T-cell (primary cell): Measurements from ENCODE around the gene PLCB4. TPM values are rescaled to one million over a fixed set of nuclear protein-coding genes. Genes with fewer than 3 reads are reported as not detected.
"Not testable (repeated sequence)": the region's sequence is repeated elsewhere in the genome, so short reads cannot be mapped to it uniquely, and the experiment has no call there.

Source experiments
- ATAC-seq, 4 experiments: fragments of 200-7000 bp in 3 of 4; fragments of 150-1000 bp in 1 of 4; cut with Tn5 transposase; replicated peaks in 1 of 4; 1 replicate in 3 of 4; 2 replicates in 1 of 4; pipeline ENCODE4 v1.10.0; 2021; ENCODE audit warnings: moderate library complexity in 3 of 4, mild to moderate bottlenecking in 2 of 4, moderate number of reproducible peaks in 1 of 4
- CTCF ChIA-PET, 2 donors: fragments of 300-600 bp; sonication (Branson Sonifier 250); formaldehyde crosslinking; loops; one replicate each; lab custom pipeline; 2022; ENCODE audit warnings: antibody characterized with exemption in 2 of 2; lab: Charles Lee
- POLR2A ChIA-PET, 2 donors: fragments of 300-600 bp; sonication (Branson Sonifier 250); formaldehyde crosslinking; loops; one replicate each; lab custom pipeline; 2022; ENCODE audit warnings: antibody characterized with exemption in 2 of 2; lab: Charles Lee
- DNase-seq, 35 experiments: peaks; one replicate each; pipeline versions ENCODE4 v3.0.0 to v3.0.0-alpha.2; 2013 to 2023
- H3K27ac ChIP-seq: one replicate; pipeline ENCODE4 v1.5.1; 2013; ENCODE audit warnings: low read length
- H3K27me3 ChIP-seq, 2 experiments: replicated peaks in 1 of 2; 1 replicate in 1 of 2; 2 replicates in 1 of 2; pipeline versions ENCODE4 v1.6.1 to v1.7.0; 2013; ENCODE audit warnings: low read length in 1 of 2, mixed read lengths in 1 of 2; ENCODE audit not compliant: control insufficient read depth in 2 of 2, insufficient read depth in 2 of 2; ENCODE audit errors: extremely low read depth in 1 of 2
- H3K36me3 ChIP-seq, 2 donors: 1 replicate in 1 of 2; 2 replicates in 1 of 2; pipeline versions ENCODE4 v1.6.1 to v1.7.0; 2013; ENCODE audit warnings: low read length in 1 of 2; ENCODE audit not compliant: control insufficient read depth in 2 of 2, insufficient read depth in 1 of 2; ENCODE audit errors: extremely low read depth in 1 of 2
- H3K4me1 ChIP-seq, 2 experiments: 1 replicate in 1 of 2; 2 replicates in 1 of 2; pipeline versions ENCODE4 v1.6.1 to v1.7.0; 2013; ENCODE audit warnings: low read length in 2 of 2, mixed read lengths in 1 of 2; ENCODE audit not compliant: insufficient read depth in 2 of 2, control insufficient read depth in 1 of 2; ENCODE audit errors: extremely low read depth in 1 of 2
- H3K4me3 ChIP-seq, 2 donors: 1 replicate in 1 of 2; 2 replicates in 1 of 2; pipeline versions ENCODE4 v1.5.1 to v1.7.0; 2013; ENCODE audit warnings: mild to moderate bottlenecking in 2 of 2, low read length in 1 of 2, moderate library complexity in 1 of 2; ENCODE audit not compliant: control insufficient read depth in 1 of 2; ENCODE audit errors: extremely low read depth in 1 of 2
- H3K9me3 ChIP-seq: 2 replicates; pipeline ENCODE4 v1.7.0; 2013
- H3K27ac Mint-ChIP-seq, 2 donors: one replicate each; pipeline ENCODE4 v1.8.0; 2020 to 2021; ENCODE audit warnings: mild to moderate bottlenecking in 2 of 2, mixed read lengths in 2 of 2
- H3K27me3 Mint-ChIP-seq, 2 donors: one replicate each; pipeline ENCODE4 v1.8.0; 2021 to 2022; ENCODE audit warnings: mixed read lengths in 2 of 2
- H3K36me3 Mint-ChIP-seq: one replicate; pipeline ENCODE4 v1.8.0; 2021; ENCODE audit warnings: mixed read lengths
- H3K4me1 Mint-ChIP-seq, 3 donors: one replicate each; pipeline ENCODE4 v1.8.0; 2020 to 2022; ENCODE audit warnings: mixed read lengths in 3 of 3, mild to moderate bottlenecking in 1 of 3
- H3K4me3 Mint-ChIP-seq, 3 donors: one replicate each; pipeline ENCODE4 v1.8.0; 2020 to 2022; ENCODE audit warnings: mild to moderate bottlenecking in 3 of 3, mixed read lengths in 3 of 3, moderate library complexity in 3 of 3
- H3K9me3 Mint-ChIP-seq, 3 donors: one replicate each; pipeline ENCODE4 v1.8.0; 2020 to 2022; ENCODE audit warnings: mixed read lengths in 3 of 3
- WGBS: methylation state at CpG from one replicate; pipeline ENCODE4 v1.1.5; 2013; ENCODE audit warnings: missing lambda C conversion rate; ENCODE audit not compliant: insufficient coverage; 5-methylcytosine and 5-hydroxymethylcytosine counted together
- total RNA-seq, 35 experiments: library from RNA in 6 of 35; stranded (reverse) in 6 of 35; fragments of 120-200 nt in 1 of 35; gene quantifications; one replicate each; pipeline versions ENCODE4 v1.2.1 to v1.2.4 and lab custom pipeline; 2013 to 2026

Gene PLCB4
- total RNA-seq, 5 donors from 2014 or later (not counting 1 experiment from before 2014, with no cell fraction given), result 0.06 to 0.07 TPM; not detected in 3

- DNase-seq, H3K9me3 Mint-ChIP-seq, H3K36me3 Mint-ChIP-seq, H3K9me3 ChIP-seq, CTCF ChIA-PET, H3K36me3 ChIP-seq, H3K27ac Mint-ChIP-seq, H3K4me3 Mint-ChIP-seq, H3K4me1 ChIP-seq, POLR2A ChIA-PET, H3K27me3 Mint-ChIP-seq, H3K4me1 Mint-ChIP-seq, H3K4me3 ChIP-seq, H3K27ac ChIP-seq, H3K27me3 ChIP-seq, ATAC-seq: not testable (repeated sequence)
- 99% methylated on average over 20 of the region's 61 CpGs for WGBS
Measured at GRCh38 chr20:9385345-9386310, 316.7 kb downstream of the PLCB4 start.

- WGBS, result 80% methylated on average over 2 of the region's 8 CpGs
- no peak overlapping the region for H3K4me3 Mint-ChIP-seq
- H3K27me3 ChIP-seq, result no peaks in the 10 kb centered on the region
- no peak overlapping the region for H3K27ac Mint-ChIP-seq
- no peaks in the 10 kb centered on the region for H3K9me3 ChIP-seq
- no peak overlapping the region for H3K27ac ChIP-seq
- POLR2A ChIA-PET, result no interaction called here
- CTCF ChIA-PET, result no interaction called here
- H3K4me1 ChIP-seq, result no peaks in the 10 kb centered on the region
- H3K4me3 ChIP-seq, result no peak overlapping the region
- peaks cover 0 to 3% (median 3%) of the 10 kb centered on the region in 3 donors for H3K9me3 Mint-ChIP-seq
- DNase-seq, result no peak
- H3K36me3 Mint-ChIP-seq, result no peaks in the 10 kb centered on the region
- no peaks in the 10 kb centered on the region for H3K27me3 Mint-ChIP-seq
- H3K4me1 Mint-ChIP-seq, result peaks cover 0 to 9% (median 0%) of the 10 kb centered on the region in 3 donors
- H3K36me3 ChIP-seq, result no peaks in the 10 kb centered on the region
- ATAC-seq, result no peak
Measured at GRCh38 chr20:9388160-9388812, 319.4 kb downstream of the PLCB4 start.

- Histone ChIP-seq H3K36me3 (no peaks in the 10 kb centered on the region), H3K4me3 (no peak overlapping the region), H3K4me1 (no peaks in the 10 kb centered on the region), H3K9me3 (no peaks in the 10 kb centered on the region), H3K27ac (no peak overlapping the region), H3K27me3 (no peaks in the 10 kb centered on the region)
- H3K27me3 Mint-ChIP-seq, result no peaks in the 10 kb centered on the region
- ChIA-PET POLR2A (no interaction called here), CTCF (no interaction called here)
- peaks cover 0 to 9% (median 0%) of the 10 kb centered on the region in 3 donors for H3K4me1 Mint-ChIP-seq
- no peak for DNase-seq
- no peak overlapping the region for H3K27ac Mint-ChIP-seq
- ATAC-seq, result no peak
- WGBS, result no CpG with 5 or more reads among the region's 2 CpGs
- no peaks in the 10 kb centered on the region for H3K36me3 Mint-ChIP-seq
- peaks cover 0 to 3% (median 3%) of the 10 kb centered on the region in 3 donors for H3K9me3 Mint-ChIP-seq
- no peak overlapping the region for H3K4me3 Mint-ChIP-seq
Measured at GRCh38 chr20:9388813-9389161, 319.9 kb downstream of the PLCB4 start.

GRCh38 chr20:9389346-9389745, 320.5 kb downstream of the PLCB4 start:
- WGBS, result no CpG with 5 or more reads among the region's 1 CpG
- H3K36me3 Mint-ChIP-seq, result no peaks in the 10 kb centered on the region
- peaks cover 0 to 3% (median 3%) of the 10 kb centered on the region in 3 donors for H3K9me3 Mint-ChIP-seq
- H3K4me1 Mint-ChIP-seq, result peaks cover 0 to 9% (median 0%) of the 10 kb centered on the region in 3 donors
- Histone ChIP-seq H3K27ac (no peak overlapping the region), H3K9me3 (no peaks in the 10 kb centered on the region), H3K4me3 (no peak overlapping the region), H3K4me1 (no peaks in the 10 kb centered on the region), H3K36me3 (no peaks in the 10 kb centered on the region), H3K27me3 (no peaks in the 10 kb centered on the region)
- ATAC-seq (no peak), DNase-seq (no peak)
- ChIA-PET CTCF (no interaction called here), POLR2A (no interaction called here)
- H3K4me3 Mint-ChIP-seq, result no peak overlapping the region
- H3K27me3 Mint-ChIP-seq, result no peaks in the 10 kb centered on the region
- H3K27ac Mint-ChIP-seq, result no peak overlapping the region

- Histone ChIP-seq H3K27me3 (no peaks in the 10 kb centered on the region), H3K27ac (no peak overlapping the region), H3K4me3 (no peak overlapping the region), H3K36me3 (no peaks in the 10 kb centered on the region), H3K4me1 (no peaks in the 10 kb centered on the region), H3K9me3 (no peaks in the 10 kb centered on the region)
- ATAC-seq (no peak), DNase-seq (no peak)
- Mint-ChIP-seq H3K9me3 (peaks cover 0 to 3% (median 0%) of the 10 kb centered on the region in 3 donors), H3K27ac (no peak overlapping the region), H3K27me3 (no peaks in the 10 kb centered on the region), H3K36me3 (no peaks in the 10 kb centered on the region), H3K4me3 (no peak overlapping the region), H3K4me1 (peaks cover 0 to 9% (median 0%) of the 10 kb centered on the region in 3 donors)
- ChIA-PET POLR2A (no interaction called here), CTCF (no interaction called here)
- WGBS, result no CpG with 5 or more reads among the region's 3 CpGs
Measured at GRCh38 chr20:9390441-9390840, 321.6 kb downstream of the PLCB4 start.

GRCh38 chr20:9392892-9393857, 324.3 kb downstream of the PLCB4 start:
- peaks cover 0 to 9% (median 0%) of the 10 kb centered on the region in 3 donors for H3K4me1 Mint-ChIP-seq
- WGBS, result 43% methylated on average over 1 of the region's 4 CpGs
- Histone ChIP-seq H3K27me3 (no peaks in the 10 kb centered on the region), H3K36me3 (no peaks in the 10 kb centered on the region), H3K9me3 (no peaks in the 10 kb centered on the region), H3K27ac (no peak overlapping the region), H3K4me1 (no peaks in the 10 kb centered on the region), H3K4me3 (no peak overlapping the region)
- ChIA-PET POLR2A (no interaction called here), CTCF (no interaction called here)
- DNase-seq (peak in 1 of 35 experiments; percentile 14), ATAC-seq (no peak)
- H3K27me3 Mint-ChIP-seq, result no peaks in the 10 kb centered on the region
- H3K36me3 Mint-ChIP-seq, result no peaks in the 10 kb centered on the region
- H3K4me3 Mint-ChIP-seq, result no peak overlapping the region
- H3K27ac Mint-ChIP-seq, result no peak overlapping the region
- H3K9me3 Mint-ChIP-seq, result no peaks in the 10 kb centered on the region
